GM12873 (cell line): ENCODE data around the gene GALC.

Experiments
- CTCF ChIP-seq: IDR thresholded peaks from 2 replicates; pipeline ENCODE4 v1.5.1; 2012; ENCODE audit warnings: low read depth, mild to moderate bottlenecking, moderate library complexity, low read length, control low read depth; ENCODE audit not compliant: insufficient read depth; ENCODE audit errors: missing control alignments

GALC gene

GRCh38 chr14:88013750-88014349 is 20.9 kb upstream of the GALC start:
- peak; percentile 92 for TF ChIP-seq CTCF

- no peak for TF ChIP-seq CTCF
These were observed 19.5 kb upstream of the GALC start for GRCh38 chr14:88012495-88012894.

- no peak for TF ChIP-seq CTCF
These were observed 17.3 kb upstream of the GALC start for GRCh38 chr14:88010331-88010730.

GRCh38 chr14:88009486-88009885 is 16.5 kb upstream of the GALC start:
- no peak for TF ChIP-seq CTCF

GRCh38 chr14:88008039-88008742 is 15.2 kb upstream of the GALC start:
- TF ChIP-seq CTCF, result no peak

GRCh38 chr14:88007608-88008007 is 14.6 kb upstream of the GALC start:
- TF ChIP-seq CTCF, result no peak

GRCh38 chr14:88005978-88006851 is 13.2 kb upstream of the GALC start:
- no peak for TF ChIP-seq CTCF
